SJCRH30 (cell line): ENCODE results near the gene HAGHL. TPM values are rescaled to one million over a fixed set of nuclear protein-coding genes. Genes with fewer than 3 reads are reported as not detected.

Source experiments
- DNase-seq, 2 experiments: peaks; one replicate each; pipeline ENCODE4 v3.0.0-alpha.2; 2015 to 2020
- H3K27ac ChIP-seq: fragments of 250-450 bp; sonication (Bioruptor Pico); 2 replicates; pipeline ENCODE4 v1.5.1; 2020; ENCODE audit warnings: mild to moderate bottlenecking, moderate library complexity
- H3K27me3 ChIP-seq: fragments of 250-450 bp; sonication (Bioruptor Pico); 2 replicates; pipeline ENCODE4 v1.5.1; 2020; ENCODE audit warnings: mild to moderate bottlenecking, moderate library complexity
- H3K36me3 ChIP-seq: fragments of 250-450 bp; sonication (Bioruptor Pico); 2 replicates; pipeline ENCODE4 v1.5.1; 2020; ENCODE audit warnings: mild to moderate bottlenecking, moderate library complexity
- H3K4me1 ChIP-seq: fragments of 250-450 bp; sonication (Bioruptor Pico); 2 replicates; pipeline ENCODE4 v1.5.1; 2020; ENCODE audit warnings: mild to moderate bottlenecking, moderate library complexity
- H3K4me3 ChIP-seq: fragments of 250-450 bp; sonication (Bioruptor Pico); 2 replicates; pipeline ENCODE4 v1.5.1; 2020; ENCODE audit warnings: mild to moderate bottlenecking, moderate library complexity
- H3K9me3 ChIP-seq: fragments of 250-450 bp; sonication (Bioruptor Pico); replicated peaks from 2 replicates; pipeline ENCODE4 v1.5.1; 2020; ENCODE audit warnings: mild to moderate bottlenecking, moderate library complexity
- total RNA-seq: library from RNA; depleted of rRNA; stranded (reverse); fragments of >200 nt; shearing (Covaris generic); gene quantifications from 2 replicates; pipeline ENCODE4 v1.2.3, GENCODE V29; 2014; rRNA removed

The HAGHL gene
- 6.0 and 8.9 TPM in 2 replicates for total RNA-seq

- peak within 1 kb of the TSS; percentile 70 for H3K4me3 ChIP-seq
- peaks cover 9% of the 10 kb centered on the region for H3K4me1 ChIP-seq
- peak; percentile 70 to 76 for DNase-seq
- no peaks in the 10 kb centered on the region for H3K36me3 ChIP-seq
- H3K27me3 ChIP-seq: no peaks in the 10 kb centered on the region
- peak within 1 kb of the TSS; percentile 41 for H3K27ac ChIP-seq
- H3K9me3 ChIP-seq: no peaks in the 10 kb centered on the region
These were observed at the start of gene HAGHL, which contains the start of gene CCDC78 for GRCh38 chr16:726438-727290. Gene HAGHL, plus strand, starts transcription at chr16:727106. Its CDS starts 404 bp downstream, at chr16:727510. Gene CCDC78, minus strand, starts transcription at chr16:726443. Its CDS starts 76 bp downstream, at chr16:726367.

DNA sequence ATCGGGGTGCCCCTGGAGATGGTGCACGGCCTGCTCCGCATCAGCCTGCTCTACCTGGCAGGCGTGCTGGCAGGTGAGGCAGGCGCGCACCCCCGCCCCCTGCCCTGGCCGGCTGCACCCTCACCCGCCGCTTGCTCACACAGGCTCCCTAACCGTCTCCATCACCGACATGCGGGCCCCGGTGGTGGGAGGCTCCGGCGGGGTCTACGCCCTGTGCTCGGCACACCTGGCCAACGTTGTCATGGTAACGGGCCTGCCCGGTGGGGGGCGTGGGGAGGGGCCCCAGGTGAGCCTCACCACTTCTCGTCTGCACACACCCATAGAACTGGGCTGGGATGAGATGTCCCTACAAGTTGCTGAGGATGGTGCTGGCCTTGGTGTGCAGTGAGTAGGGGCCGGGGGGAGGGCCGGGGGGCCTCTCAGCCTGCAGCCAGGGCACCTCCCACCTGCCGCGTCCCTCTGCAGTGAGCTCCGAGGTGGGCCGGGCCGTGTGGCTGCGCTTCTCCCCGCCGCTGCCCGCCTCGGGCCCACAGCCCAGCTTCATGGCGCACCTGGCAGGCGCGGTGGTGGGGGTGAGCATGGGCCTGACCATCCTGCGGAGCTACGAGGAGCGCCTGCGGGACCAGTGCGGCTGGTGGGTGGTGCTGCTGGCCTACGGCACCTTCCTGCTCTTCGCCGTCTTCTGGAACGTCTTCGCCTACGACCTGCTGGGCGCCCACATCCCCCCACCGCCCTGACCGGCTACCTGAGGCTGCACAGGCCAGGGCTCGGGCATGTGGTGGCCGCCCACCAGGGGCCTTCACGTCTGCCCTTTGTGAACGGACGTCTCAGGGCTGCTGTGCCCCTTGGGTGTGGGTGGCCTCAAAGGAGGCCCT is 49.4 kb upstream of the HAGHL start:
- H3K36me3 ChIP-seq: peaks cover 29% of the 10 kb centered on the region
- H3K9me3 ChIP-seq: no peaks in the 10 kb centered on the region

DNA sequence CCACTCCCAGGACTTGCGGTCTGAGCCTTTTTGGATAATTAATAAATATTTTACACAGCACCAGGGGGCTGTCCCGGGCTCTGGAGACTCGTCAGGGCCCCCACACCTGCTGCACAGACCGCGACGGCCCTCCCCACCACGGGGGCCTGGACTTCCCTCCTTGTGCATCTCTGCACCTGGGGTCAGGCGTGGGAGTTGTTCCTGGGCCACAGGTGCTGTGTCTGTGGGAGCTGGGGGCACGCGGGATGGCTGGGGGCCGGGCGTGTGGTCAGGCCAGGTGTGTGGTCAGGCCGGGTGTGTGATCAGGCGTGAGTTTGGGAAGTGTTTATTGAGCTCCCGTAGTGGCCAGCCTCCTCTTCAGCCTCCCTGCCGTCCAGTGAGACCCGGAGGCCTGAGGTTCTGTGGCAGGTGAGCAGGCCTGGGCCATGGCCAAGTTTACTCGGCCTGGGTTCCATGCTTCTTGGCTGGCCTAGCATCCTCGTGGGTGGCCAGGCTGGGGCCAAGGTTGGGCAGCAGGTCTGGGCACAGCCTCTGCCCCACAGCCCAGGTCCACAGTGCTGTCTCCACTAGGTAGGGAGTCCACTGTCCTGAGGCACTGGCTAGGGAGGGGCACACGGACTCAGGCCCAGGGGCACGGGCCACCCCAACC is 48.6 kb upstream of the HAGHL start:
- Histone ChIP-seq H3K4me3 (peak overlapping the region; percentile 65; the same call in 1 of the 2 replicates), H3K9me3 (no peaks in the 10 kb centered on the region), H3K36me3 (peaks cover 28% of the 10 kb centered on the region), H3K27me3 (no peaks in the 10 kb centered on the region), H3K4me1 (peaks cover 20% of the 10 kb centered on the region), H3K27ac (no peak overlapping the region)
- DNase-seq: no peak

More for the DNA sequence above, 49.4 kb upstream of the HAGHL start:
- peaks cover 20% of the 10 kb centered on the region for H3K4me1 ChIP-seq
- DNase-seq: no peak
- no peak overlapping the region for H3K27ac ChIP-seq
- no peaks in the 10 kb centered on the region for H3K27me3 ChIP-seq
- H3K4me3 ChIP-seq: no peak overlapping the region

GRCh38 chr16:678858-679813 is 47.8 kb upstream of the HAGHL start:
- DNase-seq: peak; percentile 92 to 93
- Histone ChIP-seq H3K36me3 (peaks cover 20% of the 10 kb centered on the region), H3K27me3 (no peaks in the 10 kb centered on the region), H3K27ac (peak overlapping the region; percentile 82), H3K4me3 (peak overlapping the region; percentile 65), H3K4me1 (peaks cover 20% of the 10 kb centered on the region), H3K9me3 (no peaks in the 10 kb centered on the region)

GRCh38 chr16:679814-680624 is 46.9 kb upstream of the HAGHL start, which contains the start of gene STUB1:
Gene STUB1, plus strand, starts transcription at chr16:680410. Its CDS starts 116 bp downstream, at chr16:680526.
- Histone ChIP-seq H3K4me3 (peak within 1 kb of the TSS; percentile 69), H3K4me1 (peaks cover 20% of the 10 kb centered on the region), H3K27ac (peak within 1 kb of the TSS; percentile 82), H3K36me3 (peaks cover 17% of the 10 kb centered on the region), H3K9me3 (no peaks in the 10 kb centered on the region), H3K27me3 (no peaks in the 10 kb centered on the region)
- DNase-seq: peak; percentile 92 to 93

DNA sequence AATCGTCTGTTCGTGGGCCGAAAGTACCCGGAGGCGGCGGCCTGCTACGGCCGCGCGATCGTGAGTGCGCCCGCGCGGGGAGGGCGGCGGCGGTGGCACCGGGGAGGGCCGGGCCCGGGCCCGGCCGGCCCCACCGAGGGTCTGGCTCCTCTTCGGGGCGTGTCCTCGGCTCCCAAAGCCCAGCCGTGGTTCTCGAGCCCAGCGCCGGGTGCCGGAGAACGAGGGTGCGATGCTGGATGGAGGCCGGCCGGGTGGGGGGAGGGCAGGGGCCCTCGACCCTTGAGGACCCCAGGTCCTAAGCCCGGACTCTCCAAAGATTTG is 46.3 kb upstream of the HAGHL start:
- Histone ChIP-seq H3K27me3 (no peaks in the 10 kb centered on the region), H3K4me3 (peak overlapping the region; percentile 69), H3K27ac (no peak overlapping the region), H3K36me3 (peaks cover 17% of the 10 kb centered on the region), H3K4me1 (peaks cover 20% of the 10 kb centered on the region), H3K9me3 (no peaks in the 10 kb centered on the region)
- no peak for DNase-seq

DNA sequence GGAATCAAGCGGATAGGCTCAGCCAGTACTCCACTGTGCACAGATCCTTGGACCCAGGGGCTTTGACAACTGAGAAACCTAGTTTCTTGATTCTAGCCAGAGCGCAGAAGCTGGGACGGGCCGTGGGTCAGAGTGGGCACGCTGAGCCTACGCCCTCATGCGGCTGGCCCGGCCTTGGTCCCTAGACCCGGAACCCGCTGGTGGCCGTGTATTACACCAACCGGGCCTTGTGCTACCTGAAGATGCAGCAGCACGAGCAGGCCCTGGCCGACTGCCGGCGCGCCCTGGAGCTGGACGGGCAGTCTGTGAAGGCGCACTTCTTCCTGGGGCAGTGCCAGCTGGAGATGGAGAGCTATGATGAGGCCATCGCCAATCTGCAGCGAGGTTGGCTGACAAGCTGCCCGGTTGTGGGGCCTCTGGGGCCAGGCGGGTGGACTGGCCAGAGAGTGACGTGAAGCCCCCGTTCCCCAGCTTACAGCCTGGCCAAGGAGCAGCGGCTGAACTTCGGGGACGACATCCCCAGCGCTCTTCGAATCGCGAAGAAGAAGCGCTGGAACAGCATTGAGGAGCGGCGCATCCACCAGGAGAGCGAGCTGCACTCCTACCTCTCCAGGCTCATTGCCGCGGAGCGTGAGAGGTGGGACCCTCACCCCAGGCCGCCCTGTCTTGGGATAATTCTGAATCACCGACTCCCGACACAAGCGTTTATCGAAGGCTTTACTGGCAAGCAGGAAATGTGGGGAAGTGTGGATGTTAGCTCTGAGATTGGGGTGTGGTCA is 45.8 kb upstream of the HAGHL start:
- no peak for DNase-seq
- Histone ChIP-seq H3K36me3 (peaks cover 20% of the 10 kb centered on the region), H3K27me3 (no peaks in the 10 kb centered on the region), H3K9me3 (no peaks in the 10 kb centered on the region), H3K4me3 (peak overlapping the region; percentile 69), H3K27ac (no peak overlapping the region), H3K4me1 (peaks cover 20% of the 10 kb centered on the region)

- Histone ChIP-seq H3K9me3 (no peaks in the 10 kb centered on the region), H3K27me3 (no peaks in the 10 kb centered on the region), H3K4me1 (peaks cover 20% of the 10 kb centered on the region), H3K27ac (no peak overlapping the region), H3K4me3 (peak overlapping the region; percentile 69; the same call in 1 of the 2 replicates), H3K36me3 (peaks cover 20% of the 10 kb centered on the region)
- peak; percentile 52 for DNase-seq
These were observed 45.0 kb upstream of the HAGHL start for GRCh38 chr16:681746-682427.

DNA sequence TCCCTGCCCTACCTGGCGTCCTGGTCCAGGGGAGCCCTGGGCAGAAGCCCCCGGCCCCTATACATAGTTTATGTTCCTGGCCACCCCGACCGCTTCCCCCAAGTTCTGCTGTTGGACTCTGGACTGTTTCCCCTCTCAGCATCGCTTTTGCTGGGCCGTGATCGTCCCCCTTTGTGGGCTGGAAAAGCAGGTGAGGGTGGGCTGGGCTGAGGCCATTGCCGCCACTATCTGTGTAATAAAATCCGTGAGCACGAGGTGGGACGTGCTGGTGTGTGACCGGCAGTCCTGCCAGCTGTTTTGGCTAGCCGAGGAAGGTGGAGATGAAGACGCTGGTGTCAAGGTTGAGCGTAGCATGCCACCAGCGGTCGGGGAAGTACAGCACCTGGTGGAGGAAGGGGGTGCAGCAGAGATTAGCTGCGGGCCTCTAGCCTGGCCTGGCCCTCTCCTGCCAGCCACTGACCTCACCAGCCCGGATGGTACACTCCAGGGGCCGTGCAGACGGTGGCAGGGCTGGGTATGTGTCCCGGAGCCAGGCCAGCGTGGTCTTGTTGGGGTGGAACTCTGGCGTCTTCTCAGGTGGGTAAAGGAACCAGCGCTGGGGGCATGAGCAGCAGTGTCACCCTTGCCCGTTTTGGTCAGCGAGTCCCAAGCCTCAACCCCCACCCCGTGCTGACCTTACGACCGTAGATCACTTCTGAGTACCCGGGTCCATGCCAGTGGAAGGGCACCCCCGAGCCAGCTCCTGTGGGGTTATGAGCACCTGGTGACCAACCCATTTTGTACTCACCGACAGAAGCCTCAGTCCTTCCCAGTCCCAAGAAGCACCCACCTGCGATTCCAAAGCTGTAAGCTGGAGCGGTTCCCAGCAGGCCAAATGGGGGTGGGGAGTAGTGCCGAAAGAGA is 44.2 kb upstream of the HAGHL start:
- H3K4me1 ChIP-seq: peaks cover 20% of the 10 kb centered on the region
- no peak overlapping the region; the same call in 1 of the 2 replicates for H3K4me3 ChIP-seq
- H3K9me3 ChIP-seq: no peaks in the 10 kb centered on the region
- no peak overlapping the region for H3K27ac ChIP-seq
- no peaks in the 10 kb centered on the region for H3K27me3 ChIP-seq
- no peak for DNase-seq
- H3K36me3 ChIP-seq: peaks cover 20% of the 10 kb centered on the region

DNA sequence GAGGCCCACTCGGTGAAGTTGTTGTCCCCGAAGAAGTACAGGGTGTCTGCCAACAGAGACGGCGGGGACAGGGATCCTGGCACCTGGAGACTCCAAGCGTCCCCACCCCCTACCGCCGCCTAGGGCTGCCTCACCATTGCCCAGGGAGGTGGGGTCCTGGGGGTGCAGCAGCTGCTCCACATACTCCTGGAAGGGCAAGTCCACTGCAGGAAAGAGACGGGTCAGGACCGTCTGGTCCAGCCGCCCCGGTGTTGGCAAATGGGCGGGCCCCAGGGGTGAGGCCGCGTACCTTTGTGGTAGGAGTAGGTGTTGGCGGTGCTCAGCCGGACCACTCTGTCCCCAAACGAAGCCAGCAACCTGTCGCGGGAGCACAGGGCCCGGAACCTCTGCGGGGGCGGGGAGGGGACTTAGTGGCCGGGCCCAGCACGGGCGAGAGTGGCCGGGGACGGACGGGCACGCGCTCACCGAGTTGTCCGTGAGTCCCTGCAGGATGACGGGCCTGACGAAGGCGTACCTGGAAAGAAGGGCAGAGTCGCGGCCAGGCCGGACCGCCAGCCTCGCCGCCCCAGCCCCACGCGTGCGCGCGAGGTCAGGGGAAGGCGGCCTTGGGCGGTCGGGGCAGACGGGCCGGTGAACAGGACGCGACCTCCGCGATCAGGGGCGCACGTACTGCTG is 43.4 kb upstream of the HAGHL start:
- H3K27ac ChIP-seq: no peak overlapping the region
- peak overlapping the region; percentile 56 for H3K4me3 ChIP-seq
- H3K4me1 ChIP-seq: peaks cover 17% of the 10 kb centered on the region
- no peaks in the 10 kb centered on the region for H3K9me3 ChIP-seq
- DNase-seq: no peak
- H3K27me3 ChIP-seq: no peaks in the 10 kb centered on the region
- peaks cover 20% of the 10 kb centered on the region for H3K36me3 ChIP-seq
